Liver (tissue), 9 donors: ENCODE measurements around the gene ATP10B. TPM values are rescaled to one million over a fixed set of nuclear protein-coding genes. Genes with fewer than 3 reads are reported as not detected.

Source experiments
- DNase-seq: peaks from one replicate; pipeline ENCODE4 v3.0.0-alpha.2; 2017; ENCODE audit warnings: low spot score
- H3K27ac ChIP-seq, 2 donors: one replicate each; pipeline ENCODE4 v1.7.0; 2013; ENCODE audit warnings: inconsistent platforms in 2 of 2, low read length in 2 of 2, control low read depth in 1 of 2, low read depth in 1 of 2, mild to moderate bottlenecking in 1 of 2
- H3K27me3 ChIP-seq, 4 donors: one replicate each; pipeline versions ENCODE4 v1.6.1 to v1.7.0; 2013; ENCODE audit warnings: low read length in 3 of 4, inconsistent platforms in 1 of 4, mild to moderate bottlenecking in 1 of 4, moderate library complexity in 1 of 4; ENCODE audit not compliant: control insufficient read depth in 4 of 4, insufficient read depth in 4 of 4
- H3K36me3 ChIP-seq, 4 donors: one replicate each; pipeline versions ENCODE4 v1.6.1 to v1.7.0; 2013; ENCODE audit warnings: low read length in 3 of 4, mild to moderate bottlenecking in 3 of 4, low read depth in 1 of 4, moderate library complexity in 1 of 4; ENCODE audit not compliant: control insufficient read depth in 4 of 4, insufficient read depth in 3 of 4
- H3K4me1 ChIP-seq, 4 donors: one replicate each; pipeline versions ENCODE4 v1.6.1 to v1.7.0; 2013; ENCODE audit warnings: low read length in 3 of 4, mild to moderate bottlenecking in 3 of 4, moderate library complexity in 1 of 4; ENCODE audit not compliant: control insufficient read depth in 4 of 4, insufficient read depth in 4 of 4
- H3K4me3 ChIP-seq, 3 donors: one replicate each; pipeline versions ENCODE4 v1.6.1 to v1.7.0; 2013; ENCODE audit warnings: low read length in 3 of 3, control low read depth in 1 of 3, low read depth in 1 of 3, mild to moderate bottlenecking in 1 of 3
- H3K9ac ChIP-seq, 2 donors: one replicate each; pipeline ENCODE4 v1.7.0; 2013; ENCODE audit warnings: low read length in 2 of 2, mild to moderate bottlenecking in 2 of 2, moderate library complexity in 2 of 2, control low read depth in 1 of 2, low read depth in 1 of 2
- H3K9me3 ChIP-seq, 4 donors: one replicate each; pipeline versions ENCODE4 v1.6.1 to v1.7.0; 2013; ENCODE audit warnings: low read length in 3 of 4; ENCODE audit not compliant: control insufficient read depth in 4 of 4
- ATF3 ChIP-seq: IDR thresholded peaks from 2 replicates; pipeline ENCODE4 v1.6.1; 2016; ENCODE audit warnings: antibody characterized with exemption
- CTCF ChIP-seq: fragments of 150-350 bp; IDR thresholded peaks from 2 replicates; pipeline ENCODE4 v1.5.1; 2017; ENCODE audit warnings: improper control_type of control experiment, low read depth, low read length; ENCODE audit not compliant: missing input control
- EGR1 ChIP-seq, 2 donors: IDR thresholded peaks; 2 replicates each; pipeline ENCODE4 v1.6.1; 2016 to 2018; ENCODE audit warnings: antibody characterized with exemption in 2 of 2, low read depth in 2 of 2
- FOXA1 ChIP-seq: IDR thresholded peaks from 2 replicates; pipeline ENCODE4 v1.6.1; 2016; ENCODE audit warnings: antibody characterized with exemption
- FOXA2 ChIP-seq: IDR thresholded peaks from 2 replicates; pipeline ENCODE4 v1.6.1; 2016; ENCODE audit warnings: antibody characterized with exemption
- HNF4A ChIP-seq, 2 donors: conservative IDR thresholded peaks; 2 replicates each; pipeline ENCODE4 v1.6.1; 2016; ENCODE audit warnings: antibody characterized with exemption in 2 of 2, mild to moderate bottlenecking in 2 of 2
- HNF4G ChIP-seq: IDR thresholded peaks from 2 replicates; pipeline ENCODE4 v1.6.1; 2016; ENCODE audit warnings: antibody characterized with exemption
- JUND ChIP-seq, 2 donors: IDR thresholded peaks; 2 replicates each; pipeline ENCODE4 v1.6.1; 2016; ENCODE audit warnings: antibody characterized with exemption in 2 of 2
- NR2F2 ChIP-seq: IDR thresholded peaks from 2 replicates; pipeline ENCODE4 v1.6.1; 2016; ENCODE audit warnings: antibody characterized with exemption
- RAD21 ChIP-seq, 2 donors: IDR thresholded peaks; 2 replicates each; pipeline ENCODE4 v1.6.1; 2016; ENCODE audit warnings: antibody characterized with exemption in 2 of 2, mild to moderate bottlenecking in 2 of 2
- REST ChIP-seq: IDR thresholded peaks from 2 replicates; pipeline ENCODE4 v1.6.1; 2016; ENCODE audit warnings: antibody characterized with exemption, mild to moderate bottlenecking
- RXRA ChIP-seq, 2 donors: IDR thresholded peaks; 2 replicates each; pipeline ENCODE4 v1.6.1; 2017 to 2018; ENCODE audit warnings: antibody characterized with exemption in 2 of 2, mild to moderate bottlenecking in 1 of 2
- SP1 ChIP-seq: IDR thresholded peaks from 2 replicates; pipeline ENCODE4 v1.6.1; 2018; ENCODE audit warnings: antibody characterized with exemption, mild to moderate bottlenecking
- TAF1 ChIP-seq: conservative IDR thresholded peaks from 2 replicates; pipeline ENCODE4 v1.6.1; 2016; ENCODE audit warnings: antibody characterized with exemption, mild to moderate bottlenecking
- YY1 ChIP-seq: IDR thresholded peaks from 2 replicates; pipeline ENCODE4 v1.6.1; 2016; ENCODE audit warnings: antibody characterized with exemption, mild to moderate bottlenecking
- ZBTB33 ChIP-seq: IDR thresholded peaks from 2 replicates; pipeline ENCODE4 v1.6.1; 2016; ENCODE audit warnings: antibody characterized with exemption
- WGBS: extraction: QIAGEN DNeasy Blood & Tissue Kit; methylation state at CpG from one replicate; pipeline ENCODE4 v1.1.7; 2013; 5-methylcytosine and 5-hydroxymethylcytosine counted together
- polyA plus RNA-seq, 2 donors: library from polyadenylated mRNA; stranded (reverse) in 1 of 2; unstranded in 1 of 2; fragments of 200-250 nt in 1 of 2; fragments of >200 nt in 1 of 2; fragmentation: Nextera tagmentation in 1 of 2; extraction: Ambion mirVana in 1 of 2; gene quantifications; one replicate each; pipeline versions ENCODE4 v1.2.1 to v1.2.3, GENCODE V29; 2013 to 2015
- total RNA-seq, 2 donors: library from RNA; depleted of rRNA; stranded (reverse); fragments of >200 nt; gene quantifications; one replicate each; pipeline ENCODE4 v1.2.3, GENCODE V29; 2014
- donor health status: healthy.
- donor health status: healthy.
- donor health status: healthy.
- donor health status: healthy.
- donor health status: healthy.

The ATP10B gene
- total and polyA plus RNA-seq, 4 donors = 0.05 to 0.67 (median 0.05) TPM; not detected in 1

- Histone ChIP-seq H3K9ac (no peak overlapping the region), H3K4me3 (no peak overlapping the region), H3K9me3 (no peaks in the 10 kb centered on the region), H3K4me1 (no peaks in the 10 kb centered on the region), H3K27me3 (peaks cover 0 to 4% (median 0%) of the 10 kb centered on the region in 4 donors), H3K36me3 (no peaks in the 10 kb centered on the region), H3K27ac (no peak overlapping the region)
- WGBS = 70% methylated on average over 10 of the region's 10 CpGs
- no peak for DNase-seq
- TF ChIP-seq HNF4A (conservative IDR thresholded peaks at IDR 0.05) = no peak
- no peak for TF ChIP-seq JUND (IDR thresholded peaks at IDR 0.05)
- TF ChIP-seq ZBTB33 = no peak
- no peak for TF ChIP-seq HNF4G
- TF ChIP-seq ATF3 = no peak
- TF ChIP-seq FOXA2 = no peak
- TF ChIP-seq YY1 = no peak
- TF ChIP-seq REST = no peak
- no peak for TF ChIP-seq NR2F2
- no peak for TF ChIP-seq RXRA (IDR thresholded peaks at IDR 0.05)
- TF ChIP-seq SP1 = no peak
- TF ChIP-seq RAD21 (IDR thresholded peaks at IDR 0.05) = no peak
- no peak for TF ChIP-seq CTCF
Measured at GRCh38 chr5:160773646-160774410, 78.2 kb downstream of the ATP10B start.

GRCh38 chr5:160772854-160773253 lies 79.2 kb downstream of the ATP10B start:
- Histone ChIP-seq H3K36me3 (no peaks in the 10 kb centered on the region), H3K4me1 (no peaks in the 10 kb centered on the region), H3K27ac (no peak overlapping the region), H3K9ac (no peak overlapping the region), H3K9me3 (no peaks in the 10 kb centered on the region), H3K27me3 (peaks cover 0 to 4% (median 0%) of the 10 kb centered on the region in 4 donors), H3K4me3 (no peak overlapping the region)
- no peak for DNase-seq
- 61% methylated on average over 7 of the region's 7 CpGs for WGBS
- TF ChIP-seq HNF4A (conservative IDR thresholded peaks at IDR 0.05) (no peak), NR2F2 (no peak), FOXA1 (no peak), SP1 (no peak), TAF1 (no peak), HNF4G (no peak), YY1 (no peak), ZBTB33 (no peak), FOXA2 (no peak), REST (no peak), EGR1 (IDR thresholded peaks at IDR 0.05; ENCODE audit: low read depth in 2 of 2) (no peak), ATF3 (no peak)
